ENCODE data around the gene RAD51B.

GRCh38 chr14:68704736-68705720 lies 885.4 kb downstream of the RAD51B start:
- TF ChIP-seq CTCF (IDR thresholded peaks at IDR 0.05; ENCODE audit: poor library complexity) (no peak), EZH2 (IDR thresholded peaks at IDR 0.05; ENCODE audit: borderline replicate concordance) (no peak), EZH2phosphoT487 (IDR thresholded peaks at IDR 0.05; ENCODE audit: low read depth, severe bottlenecking, unreplicated experiment) (no peak)

Data from hepatocyte (in vitro differentiated cells).